ENCODE data around the gene KRR1.
A peak's percentile ranks its signal among the peaks of the same experiment; 100 is the strongest.
"Not testable (repeated sequence)": the region's sequence is repeated elsewhere in the genome, so short reads cannot be mapped to it uniquely, and the experiment has no call there.

Gene KRR1

DNA sequence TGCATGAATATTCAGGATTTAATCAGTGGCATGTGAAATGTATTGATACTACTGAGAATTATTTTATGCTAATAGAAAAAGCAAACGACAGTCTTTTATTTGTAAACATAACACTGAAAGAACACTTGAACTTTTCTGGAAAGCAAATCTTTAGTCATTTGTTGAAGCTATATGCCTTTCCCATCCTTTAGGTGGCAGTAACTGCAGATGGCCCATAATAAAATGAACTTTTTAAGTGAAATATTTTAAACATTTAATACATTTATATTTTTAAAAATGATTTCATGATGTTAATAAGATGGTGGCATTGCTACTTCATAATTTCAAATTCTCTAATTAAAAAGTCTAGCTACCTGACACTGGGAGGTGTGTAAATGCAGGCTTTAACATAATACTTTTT lies 13.9 kb upstream of the KRR1 start:
- no peak for DNase-seq (ENCODE audit: low read depth in 2 of 2)

- not testable (repeated sequence) for DNase-seq (ENCODE audit: low read depth in 2 of 2)
These were observed 10.7 kb upstream of the KRR1 start for GRCh38 chr12:75522124-75522523.

GRCh38 chr12:75521224-75521623 lies 9.8 kb upstream of the KRR1 start:
- DNase-seq (ENCODE audit: low read depth in 2 of 2), result not testable (repeated sequence)

DNA sequence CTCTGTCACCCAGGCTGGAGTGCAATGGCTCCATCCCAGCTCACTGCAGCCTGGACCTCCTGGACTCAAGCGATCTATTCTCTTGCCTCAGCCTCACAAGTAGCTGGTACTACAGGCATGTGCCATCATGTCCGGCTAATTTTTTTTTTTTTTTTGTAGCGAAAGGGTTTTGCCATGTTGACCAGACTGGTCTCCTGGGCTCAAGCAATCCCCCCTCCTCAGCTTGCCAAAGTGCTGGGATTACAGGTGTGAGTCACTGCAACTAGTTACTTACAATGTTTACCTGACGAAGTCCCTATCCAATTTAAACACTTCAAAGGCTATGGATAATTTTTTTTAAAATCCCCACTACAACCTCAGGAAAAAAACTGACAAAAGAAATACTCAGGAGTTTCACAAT lies 1.8 kb downstream of the KRR1 start:
- no peak for DNase-seq (ENCODE audit: low read depth in 2 of 2)

GRCh38 chr12:75508159-75508558 lies 3.2 kb downstream of the KRR1 start:
- no peak for DNase-seq (ENCODE audit: low read depth in 2 of 2)

- DNase-seq (ENCODE audit: low read depth in 2 of 2), result no peak
These were observed 4.3 kb downstream of the KRR1 start for GRCh38 chr12:75507086-75507485.

- DNase-seq (ENCODE audit: low read depth in 2 of 2), result no peak
These were observed 5.6 kb downstream of the KRR1 start for GRCh38 chr12:75505706-75506312.

DNA sequence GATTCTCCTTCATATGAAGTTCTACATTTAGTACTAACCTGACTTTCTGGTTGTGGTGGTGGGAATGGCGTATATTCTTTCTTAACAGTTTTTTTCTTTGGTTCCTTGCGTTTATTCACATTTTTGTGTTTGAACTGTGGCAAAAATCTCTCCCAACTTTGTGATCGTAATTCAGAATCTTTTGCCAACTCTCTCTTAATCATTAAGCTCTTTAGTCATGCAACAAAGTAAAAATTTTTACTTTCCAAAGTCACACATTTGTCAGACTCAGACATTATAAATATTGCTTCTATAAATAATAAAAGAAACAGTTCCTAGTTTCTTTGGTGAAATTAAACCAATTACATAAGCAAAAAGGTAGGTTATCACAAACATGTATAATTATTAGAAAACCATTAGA lies 7.5 kb downstream of the KRR1 start:
- DNase-seq (ENCODE audit: low read depth in 2 of 2), result no peak

GRCh38 chr12:75503459-75503858 lies 8.0 kb downstream of the KRR1 start:
- DNase-seq (ENCODE audit: low read depth in 2 of 2), result no peak

GRCh38 chr12:75491169-75491568 lies 20.2 kb downstream of the KRR1 start:
- DNase-seq (ENCODE audit: low read depth in 2 of 2), result no peak

- no peak for DNase-seq (ENCODE audit: low read depth in 2 of 2)
These were observed 21.7 kb downstream of the KRR1 start for GRCh38 chr12:75489613-75490210.

- DNase-seq (ENCODE audit: low read depth in 2 of 2), result no peak
These were observed 22.2 kb downstream of the KRR1 start for GRCh38 chr12:75489187-75489586.

DNA sequence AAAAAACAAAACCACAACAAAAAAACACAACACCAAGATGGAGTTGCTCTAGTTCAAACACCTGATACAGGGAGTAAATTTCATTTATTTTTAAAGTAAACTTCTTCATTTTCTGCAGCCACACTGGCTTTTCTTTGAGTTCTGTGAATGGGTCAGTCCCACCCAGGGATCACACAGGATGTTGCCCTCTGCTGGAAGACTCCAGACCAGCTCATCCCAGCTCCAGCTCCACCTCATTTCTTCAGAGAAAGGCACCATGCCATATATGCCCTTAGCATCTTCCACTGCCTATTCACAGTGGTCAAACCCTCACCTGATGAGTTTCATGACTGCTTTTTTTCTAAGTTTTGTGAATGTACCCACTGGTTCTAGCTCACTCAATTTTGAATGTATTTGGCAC lies 22.9 kb downstream of the KRR1 start:
- DNase-seq (ENCODE audit: low read depth in 2 of 2), result no peak

DNA sequence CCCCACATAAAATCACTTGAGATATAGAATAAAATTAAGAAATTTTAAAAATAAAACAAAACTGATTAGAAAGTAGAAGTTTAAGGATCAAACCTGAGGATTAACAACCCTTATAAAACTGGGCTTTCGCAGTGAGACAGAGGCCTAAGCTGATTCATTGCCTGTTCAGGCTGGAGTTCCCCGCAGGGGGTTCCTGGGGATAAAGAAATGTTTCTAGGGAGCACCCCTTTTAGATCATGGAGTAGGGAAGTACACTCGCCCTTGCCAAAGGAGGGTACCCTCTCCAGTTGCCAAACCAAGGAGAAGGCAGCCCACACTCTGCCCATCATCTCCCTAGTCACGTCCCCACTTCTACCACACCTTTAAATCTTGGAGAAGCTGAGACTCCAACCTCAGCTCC lies 24.1 kb downstream of the KRR1 start:
- no peak for DNase-seq (ENCODE audit: low read depth in 2 of 2)

DNA sequence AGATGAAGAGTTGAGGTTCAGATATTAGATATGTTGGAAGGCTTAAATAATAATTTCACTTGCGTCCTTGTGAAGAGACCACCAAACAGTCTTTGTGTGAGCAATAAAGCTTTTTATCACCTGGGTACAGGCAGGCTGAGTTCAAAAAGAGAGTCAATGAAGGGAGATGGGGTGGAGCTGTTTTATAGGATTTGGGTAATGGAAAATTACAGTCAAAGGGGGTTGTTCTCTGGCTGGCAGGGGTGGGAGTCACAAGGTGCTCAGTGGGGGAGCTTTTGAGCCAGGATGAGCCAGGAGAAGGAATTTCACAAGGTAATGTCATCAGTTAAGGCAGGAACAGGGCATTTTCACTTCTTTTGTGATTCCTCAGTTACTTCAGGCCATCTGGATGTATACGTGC lies 27.0 kb downstream of the KRR1 start:
- DNase-seq (ENCODE audit: low read depth in 2 of 2), result not testable (repeated sequence)

GRCh38 chr12:75483431-75483830 lies 28.0 kb downstream of the KRR1 start:
- no peak for DNase-seq (ENCODE audit: low read depth in 2 of 2)

DNA sequence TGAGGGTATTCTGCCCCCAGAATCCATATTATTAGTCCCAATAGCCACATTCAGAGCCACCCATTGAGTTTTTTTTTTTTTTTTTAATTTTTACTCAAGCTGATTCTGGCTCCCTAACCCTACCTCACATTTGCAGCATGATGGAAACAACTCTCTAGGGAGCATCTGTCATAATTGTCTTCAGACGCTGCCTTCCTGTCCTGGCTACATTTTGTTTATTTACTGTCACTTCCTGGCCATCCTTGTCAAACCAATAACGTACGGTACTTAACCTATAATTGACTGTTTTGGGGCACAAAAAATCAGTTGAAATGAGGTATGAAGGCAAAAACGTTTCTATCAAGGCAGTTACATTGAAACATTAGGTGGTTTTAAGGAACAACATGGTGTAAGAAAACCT lies 28.8 kb downstream of the KRR1 start:
- no peak for DNase-seq (ENCODE audit: low read depth in 2 of 2)

- no peak for DNase-seq (ENCODE audit: low read depth in 2 of 2)
These were observed 29.6 kb downstream of the KRR1 start for GRCh38 chr12:75481774-75482173.

GRCh38 chr12:75481013-75481705 lies 30.2 kb downstream of the KRR1 start:
- no peak for DNase-seq (ENCODE audit: low read depth in 2 of 2)

- peak; percentile 34 to 57 for DNase-seq (ENCODE audit: low read depth in 2 of 2)
These were observed 30.9 kb downstream of the KRR1 start, which contains the start of gene GLIPR1 for GRCh38 chr12:75480469-75480949. Gene GLIPR1, plus strand, starts transcription at chr12:75480755. Its CDS starts 126 bp downstream, at chr12:75480881.

DNA sequence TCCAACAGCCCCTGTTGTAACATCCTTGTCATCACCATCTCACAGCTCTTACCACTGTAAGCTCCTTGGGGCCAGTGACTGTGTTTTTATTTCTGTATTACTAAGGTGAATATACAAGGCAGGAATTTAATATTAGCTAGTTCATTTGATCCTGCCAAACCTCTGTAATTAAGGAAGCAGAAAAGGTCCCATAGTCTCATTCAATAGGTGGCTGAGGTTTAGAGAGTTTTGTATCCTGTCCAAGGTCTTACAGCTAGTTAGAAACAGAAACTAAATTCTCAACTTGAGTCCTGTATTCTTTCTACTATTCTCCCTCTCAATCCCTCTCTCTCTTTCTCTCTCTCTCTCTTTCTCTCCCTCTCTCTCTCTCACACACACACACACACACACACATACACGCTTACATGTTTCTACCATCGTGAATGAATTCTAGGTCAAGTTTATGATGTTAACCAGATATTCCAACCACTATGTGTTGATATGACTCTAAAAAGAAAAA lies 31.4 kb downstream of the KRR1 start:
- DNase-seq (ENCODE audit: low read depth in 2 of 2), result no peak

DNA sequence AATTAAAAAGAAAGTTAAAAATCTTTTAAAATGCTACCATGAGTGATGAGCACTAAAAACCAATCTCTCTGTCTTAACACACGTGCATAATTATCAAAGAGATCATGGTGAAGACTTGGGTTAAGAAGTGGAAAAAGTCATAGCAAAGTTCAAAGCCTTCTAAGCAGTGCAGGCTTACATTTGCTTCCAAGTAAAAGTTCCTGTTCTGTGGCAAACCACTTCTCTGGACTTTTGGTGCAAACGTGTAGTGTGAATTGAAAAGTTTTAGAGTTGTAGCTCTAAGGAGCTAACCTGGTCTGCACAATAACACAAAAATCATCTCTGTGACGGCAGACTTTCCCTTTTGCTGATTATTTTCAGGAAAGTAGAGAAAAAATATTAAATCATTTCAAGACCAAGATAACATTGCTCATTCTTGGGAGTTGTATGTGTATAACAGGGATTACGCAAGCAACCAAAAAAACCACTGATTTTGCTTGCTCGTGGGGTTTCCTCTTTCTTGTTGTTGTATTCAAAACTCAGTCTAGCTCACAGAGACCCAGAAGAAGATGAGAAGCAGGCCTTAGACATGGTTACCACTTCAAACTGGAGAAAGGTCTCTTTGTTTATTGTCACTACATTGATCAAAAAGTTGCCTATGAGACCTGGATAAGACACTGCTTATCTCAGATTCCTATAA lies 33.2 kb downstream of the KRR1 start:
- no peak for DNase-seq (ENCODE audit: low read depth in 2 of 2)

Measured in stimulated activated CD8-positive, alpha-beta memory T cell treated with anti-CD3 and anti-CD28 coated beads, Interleukin-2, amount 100 ng/mL, for 1 hour (primary cell).